Measurements from ENCODE around the gene ADM5. TPM values are rescaled to one million over a fixed set of nuclear protein-coding genes. Genes with fewer than 3 reads are reported as not detected.

The ADM5 gene
- total and polyA plus RNA-seq, 2 experiments from 2014 or later: 2.8 to 5.7 TPM

- TF ChIP-seq ZNF462 (CRISPR knock-in tag; IDR thresholded peaks at IDR 0.05): no peak
- no peak for TF ChIP-seq ZNF114 (CRISPR knock-in tag; IDR thresholded peaks at IDR 0.05)
- no peak for TF ChIP-seq ZNF331 (CRISPR knock-in tag; IDR thresholded peaks at IDR 0.05; ENCODE audit: low read depth)
- no peak for TF ChIP-seq EZH2 (IDR thresholded peaks at IDR 0.05; ENCODE audit: low read depth, unreplicated experiment)
Observed at GRCh38 chr19:49645592-49645991, 43.8 kb upstream of the ADM5 start (continued).

DNA sequence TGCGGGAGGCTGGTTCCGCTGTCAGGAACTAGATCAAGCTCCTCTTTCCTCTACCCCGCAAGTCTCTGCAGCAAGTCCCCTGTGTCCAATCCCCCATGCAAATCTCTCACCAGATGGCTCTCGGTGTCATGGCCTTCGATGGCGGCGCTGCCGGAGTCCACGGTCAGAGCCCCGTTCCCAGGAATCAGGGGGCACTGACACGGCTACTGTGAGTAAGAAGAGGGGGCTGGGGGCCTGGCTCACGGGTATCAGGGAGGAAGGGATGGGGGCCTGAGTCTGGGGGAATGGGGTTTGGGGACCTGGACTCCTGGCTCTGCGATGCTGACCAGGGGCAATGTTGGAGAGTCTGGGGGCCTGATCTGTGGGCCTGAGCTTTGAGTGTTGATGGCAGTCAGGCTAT, 43.4 kb upstream of the ADM5 start:
- Histone ChIP-seq H3K4me3 (no peak overlapping the region), H2AFZ (no peak overlapping the region), H3K27ac (ENCODE audit: low read depth) (no peak overlapping the region), H3F3A (replicated peaks; ENCODE audit: low read depth) (peaks cover 18% of the 10 kb centered on the region), H3K79me2 (replicated peaks; ENCODE audit: insufficient read depth) (peaks cover 26% of the 10 kb centered on the region), H3K27me3 (ENCODE audit: insufficient read depth) (no peaks in the 10 kb centered on the region), H3K4me2 (no peak overlapping the region), H3K4me1 (ENCODE audit: insufficient read depth) (peaks cover 18% of the 10 kb centered on the region), H3K36me3 (ENCODE audit: insufficient read depth) (peaks cover 1% of the 10 kb centered on the region), H3K9me2 (ENCODE audit: insufficient read depth) (no peaks in the 10 kb centered on the region), H4K20me1 (replicated peaks; ENCODE audit: insufficient read depth) (peaks cover 13% of the 10 kb centered on the region)
- Mint-ChIP-seq H3K9me3 (no peaks in the 10 kb centered on the region), H3K4me1 (peaks cover 26% of the 10 kb centered on the region), H3K4me3 (no peak overlapping the region), H3K36me3 (ENCODE audit: low read depth) (peaks cover 34% of the 10 kb centered on the region), H3K27ac (no peak overlapping the region), H3K27me3 (ENCODE audit: insufficient read depth, low read depth, poor library complexity) (peaks cover 18% of the 10 kb centered on the region)
- no peak for DNase-seq (ENCODE audit: low spot score)
- no peak for ATAC-seq
- TF ChIP-seq CREB1 (CRISPR knock-in tag; IDR thresholded peaks at IDR 0.05; ENCODE audit: low read depth): no peak
- no peak for TF ChIP-seq EZH2phosphoT487 (IDR thresholded peaks at IDR 0.05; ENCODE audit: unreplicated experiment)
- no peak for TF ChIP-seq STAT1 (IDR thresholded peaks at IDR 0.05; ENCODE audit: unreplicated experiment)
- no peak for TF ChIP-seq NANOG (IDR thresholded peaks at IDR 0.05; ENCODE audit: borderline replicate concordance)
- TF ChIP-seq, protein P1, sequence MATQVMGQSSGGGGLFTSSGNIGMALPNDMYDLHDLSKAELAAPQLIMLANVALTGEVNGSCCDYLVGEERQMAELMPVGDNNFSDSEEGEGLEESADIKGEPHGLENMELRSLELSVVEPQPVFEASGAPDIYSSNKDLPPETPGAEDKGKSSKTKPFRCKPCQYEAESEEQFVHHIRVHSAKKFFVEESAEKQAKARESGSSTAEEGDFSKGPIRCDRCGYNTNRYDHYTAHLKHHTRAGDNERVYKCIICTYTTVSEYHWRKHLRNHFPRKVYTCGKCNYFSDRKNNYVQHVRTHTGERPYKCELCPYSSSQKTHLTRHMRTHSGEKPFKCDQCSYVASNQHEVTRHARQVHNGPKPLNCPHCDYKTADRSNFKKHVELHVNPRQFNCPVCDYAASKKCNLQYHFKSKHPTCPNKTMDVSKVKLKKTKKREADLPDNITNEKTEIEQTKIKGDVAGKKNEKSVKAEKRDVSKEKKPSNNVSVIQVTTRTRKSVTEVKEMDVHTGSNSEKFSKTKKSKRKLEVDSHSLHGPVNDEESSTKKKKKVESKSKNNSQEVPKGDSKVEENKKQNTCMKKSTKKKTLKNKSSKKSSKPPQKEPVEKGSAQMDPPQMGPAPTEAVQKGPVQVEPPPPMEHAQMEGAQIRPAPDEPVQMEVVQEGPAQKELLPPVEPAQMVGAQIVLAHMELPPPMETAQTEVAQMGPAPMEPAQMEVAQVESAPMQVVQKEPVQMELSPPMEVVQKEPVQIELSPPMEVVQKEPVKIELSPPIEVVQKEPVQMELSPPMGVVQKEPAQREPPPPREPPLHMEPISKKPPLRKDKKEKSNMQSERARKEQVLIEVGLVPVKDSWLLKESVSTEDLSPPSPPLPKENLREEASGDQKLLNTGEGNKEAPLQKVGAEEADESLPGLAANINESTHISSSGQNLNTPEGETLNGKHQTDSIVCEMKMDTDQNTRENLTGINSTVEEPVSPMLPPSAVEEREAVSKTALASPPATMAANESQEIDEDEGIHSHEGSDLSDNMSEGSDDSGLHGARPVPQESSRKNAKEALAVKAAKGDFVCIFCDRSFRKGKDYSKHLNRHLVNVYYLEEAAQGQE (IDR thresholded peaks at IDR 0.05; ENCODE audit: unreplicated experiment): no peak

Data from GM23338 (cell line).